K562 (cell line): ENCODE data around the gene HYCC2. TPM values are rescaled to one million over a fixed set of nuclear protein-coding genes. Genes with fewer than 3 reads are reported as not detected.
A peak's percentile ranks its signal among the peaks of the same experiment; 100 is the strongest.

Experiments
- ATAC-seq: fragments of 200-7000 bp; cut with Tn5 transposase; 3 replicates; pipeline ENCODE4 v1.9.1; 2020; ENCODE audit warnings: moderate library complexity
- BruUV-seq: library from RNA; stranded (reverse); fragments of 400-500 nt; replicated peaks from 2 replicates; lab custom pipeline; 2021; lab: Mats Ljungman, UMichigan
- CTCF ChIA-PET: fragments of 300-600 bp; formaldehyde crosslinking; extraction: SDS; loops from one replicate; lab custom pipeline; 2021; ENCODE audit warnings: low intra/inter-chr PET ratio; lab: Yijun Ruan, JAX
- POLR2A ChIA-PET: fragments of 300-600, 350-650 bp; sonication (Branson Sonifier 250); formaldehyde crosslinking; extraction: SDS; loops from one replicate; lab custom pipeline; 2021; ENCODE audit warnings: antibody characterized with exemption, inconsistent platforms; lab: Yijun Ruan, JAX
- DNase-seq, 4 experiments: peaks; one replicate each; pipeline versions ENCODE4 v3.0.0 to v3.0.0-alpha.2; 2011 to 2018; ENCODE audit warnings: low spot score in 3 of 4, mixed read lengths in 3 of 4; ENCODE audit errors: extremely low read depth in 1 of 4
- FAIRE-seq: peaks from 2 replicates; lab custom pipeline; 2011; peaks lifted over from hg19 to GRCh38; lab: Jason Lieb, UNC
- H2AFZ ChIP-seq: 2 replicates; pipeline ENCODE4 v1.6.0; 2011; ENCODE audit warnings: low read depth, low read length, control low read depth, inconsistent platforms
- H3K27ac ChIP-seq: fragments of 200-600 bp; 3 replicates; pipeline ENCODE4 v1.8.0; 2011; ENCODE audit warnings: low read depth, mild to moderate bottlenecking, control low read depth, inconsistent platforms, low read length, moderate library complexity, mixed read lengths; ENCODE audit errors: extremely low read depth
- H3K27me3 ChIP-seq, 2 experiments: fragments of 300-600 bp in 1 of 2; 2 replicates in 1 of 2; 3 replicates in 1 of 2; pipeline versions ENCODE4 v1.6.0 to v1.8.0; 2011; ENCODE audit warnings: inconsistent platforms in 2 of 2, low read length in 2 of 2, mild to moderate bottlenecking in 1 of 2, mixed read lengths in 1 of 2, moderate library complexity in 1 of 2; ENCODE audit not compliant: control insufficient read depth in 2 of 2, insufficient read depth in 2 of 2
- H3K36me3 ChIP-seq: fragments of 300-600 bp; 3 replicates; pipeline ENCODE4 v1.8.0; 2011; ENCODE audit warnings: mild to moderate bottlenecking, low read length, inconsistent platforms; ENCODE audit not compliant: control insufficient read depth, insufficient read depth
- H3K4me1 ChIP-seq, 2 experiments: fragments of 200-600 bp in 1 of 2; replicated peaks in 1 of 2; 2 replicates in 1 of 2; 3 replicates in 1 of 2; pipeline versions ENCODE4 v1.5.1 to v1.8.0; 2011; ENCODE audit warnings: inconsistent platforms in 2 of 2, low read length in 2 of 2, mild to moderate bottlenecking in 1 of 2, mixed read lengths in 1 of 2, moderate library complexity in 1 of 2; ENCODE audit not compliant: control insufficient read depth in 2 of 2, insufficient read depth in 2 of 2
- H3K4me2 ChIP-seq: 2 replicates; pipeline ENCODE4 v1.6.1; 2011; ENCODE audit warnings: low read length, control low read depth, inconsistent platforms, mixed read lengths; ENCODE audit not compliant: insufficient read depth
- H3K4me3 ChIP-seq: fragments of 200-600 bp; sonication (generic), shearing (Covaris generic); 2 replicates; pipeline ENCODE4 v1.5.1; 2016; ENCODE audit warnings: control low read depth, inconsistent platforms
- H3K79me2 ChIP-seq: fragments of 200-600 bp; 3 replicates; pipeline ENCODE4 v1.8.0; 2011; ENCODE audit warnings: low read length, inconsistent platforms; ENCODE audit not compliant: control insufficient read depth, insufficient read depth
- H3K9ac ChIP-seq, 2 experiments: 2 replicates each; pipeline versions ENCODE4 v1.6.0 to v1.6.1; 2011; ENCODE audit warnings: low read depth in 2 of 2, low read length in 2 of 2, control low read depth in 1 of 2, inconsistent platforms in 1 of 2, mild to moderate bottlenecking in 1 of 2, mixed read lengths in 1 of 2; ENCODE audit not compliant: insufficient read depth in 1 of 2
- H3K9me1 ChIP-seq: one replicate; pipeline ENCODE4 v1.6.0; 2011; ENCODE audit warnings: inconsistent platforms, mild to moderate bottlenecking, low read length, moderate library complexity; ENCODE audit not compliant: control insufficient read depth, insufficient read depth
- H3K9me3 ChIP-seq: replicated peaks from 2 replicates; pipeline ENCODE4 v1.5.1; 2011; ENCODE audit warnings: low read depth, low read length, inconsistent platforms; ENCODE audit not compliant: control insufficient read depth, insufficient read depth
- H4K20me1 ChIP-seq: replicated peaks from 2 replicates; pipeline ENCODE4 v1.6.1; 2011; ENCODE audit warnings: low read length, inconsistent platforms, mixed read lengths; ENCODE audit not compliant: control insufficient read depth, insufficient read depth
- ARID1B ChIP-seq: fragments of 450-650 bp; IDR thresholded peaks from 2 replicates; pipeline ENCODE4 v1.6.1; 2016; ENCODE audit warnings: antibody characterized with exemption, mild to moderate bottlenecking, inconsistent platforms
- EGR1 ChIP-seq: fragments of 450-650 bp; conservative IDR thresholded peaks from 2 replicates; pipeline ENCODE4 v1.6.1; 2017; ENCODE audit warnings: mild to moderate bottlenecking
- GTF2F1 ChIP-seq: IDR thresholded peaks from 2 replicates; pipeline ENCODE4 v1.6.1; 2011; ENCODE audit warnings: low read depth, low read length, improper control_type of control experiment
- POLR2B ChIP-seq: fragments of 450-650 bp; IDR thresholded peaks from 2 replicates; pipeline ENCODE4 v1.6.1; 2018; ENCODE audit warnings: low read depth; ENCODE audit not compliant: partially characterized antibody
- PRDM10 ChIP-seq: fragments of 450-650 bp; IDR thresholded peaks from 2 replicates; pipeline ENCODE4 v1.6.1; 2018; ENCODE audit not compliant: partially characterized antibody
- PRPF4 ChIP-seq: fragments of 200-400 bp; formaldehyde crosslinking; IDR thresholded peaks from one replicate; pipeline ENCODE4 v1.6.1; 2017; ENCODE audit warnings: low read length, low read depth, mild to moderate bottlenecking; ENCODE audit not compliant: insufficient read depth, poor library complexity, severe bottlenecking
- SAP30 ChIP-seq: fragments of 200-600 bp; sonication (generic); IDR thresholded peaks from 2 replicates; pipeline ENCODE4 v1.6.1; 2012; ENCODE audit warnings: borderline replicate concordance, low read depth, mild to moderate bottlenecking, moderate library complexity, low read length, control low read depth, inconsistent platforms; ENCODE audit not compliant: insufficient read depth, poor library complexity, severe bottlenecking
- ZBTB7A ChIP-seq: IDR thresholded peaks from 2 replicates; pipeline ENCODE4 v1.6.1; 2011; ENCODE audit warnings: low read depth, mild to moderate bottlenecking, low read length, moderate library complexity, borderline replicate concordance; ENCODE audit not compliant: control insufficient read depth
- WGBS: fragments of 100-300 bp; shearing (Covaris generic); methylation state at CpG from one replicate; pipeline ENCODE4 v1.1.6; 2016; ENCODE audit warnings: low coverage, mixed read lengths; ENCODE audit not compliant: insufficient coverage; ENCODE audit errors: missing lambda C conversion rate; 5-methylcytosine and 5-hydroxymethylcytosine counted together
- in situ Hi-C: fragments of 300-500 bp; cut with MboI; formaldehyde crosslinking; loops from 4 replicates; pipeline ENCODE4 v1.15.0; 2018; ENCODE audit warnings: inconsistent platforms, mixed read lengths
- intact Hi-C: fragments of 100-400 bp; cut with micrococcal nuclease; formaldehyde crosslinking; loops from 2 replicates; pipeline ENCODE4 v1.14.2; 2022
- polyA plus RNA-seq, 8 experiments: library from polyadenylated mRNA; depleted of rRNA in 4 of 8; stranded (reverse) in 5 of 8; unstranded in 3 of 8; fragments of >200 nt; fragmentation: Nextera tagmentation in 2 of 8; fragmentation: Illumina TruSeq in 1 of 8; extraction: Ambion mirVana in 2 of 8; extraction: Trizol in 1 of 8; gene quantifications; 2 replicates each; pipeline versions ENCODE4 v1.2.1 to v1.2.3, GENCODE V29; 2011 to 2014; ENCODE audit warnings: inconsistent platforms in 1 of 8, missing spikeins in 1 of 8
- total RNA-seq, 7 experiments: library from RNA; depleted of rRNA in 6 of 7; stranded (reverse); fragments of >200 nt in 6 of 7; fragmentation: Illumina TruSeq in 2 of 7; extraction: Trizol in 2 of 7; gene quantifications; 2 replicates each; pipeline versions ENCODE4 v1.2.1 to v1.2.3, GENCODE V29; 2011 to 2021; ENCODE audit warnings: low replicate concordance in 1 of 7
- TF ChIP-seq, protein P1 (sequence below), 2 experiments: fragments of 450-650 bp; IDR thresholded peaks; 2 replicates each; pipeline ENCODE4 v1.6.1; 2016
- TF ChIP-seq, protein P2 (sequence below): fragments of 450-650 bp; IDR thresholded peaks from 2 replicates; pipeline ENCODE4 v1.6.1; 2016; ENCODE audit warnings: mild to moderate bottlenecking
- TF ChIP-seq, protein P3 (sequence below): fragments of 450-650 bp; IDR thresholded peaks from 2 replicates; pipeline ENCODE4 v1.6.1; 2016; ENCODE audit warnings: antibody characterized with exemption

Gene HYCC2
- total and polyA plus RNA-seq, 9 of the 15 experiments (the other 6 are each of a cell fraction or from before 2014, with no cell fraction given): 5.4 to 20.0 (median 9.8) TPM

DNA sequence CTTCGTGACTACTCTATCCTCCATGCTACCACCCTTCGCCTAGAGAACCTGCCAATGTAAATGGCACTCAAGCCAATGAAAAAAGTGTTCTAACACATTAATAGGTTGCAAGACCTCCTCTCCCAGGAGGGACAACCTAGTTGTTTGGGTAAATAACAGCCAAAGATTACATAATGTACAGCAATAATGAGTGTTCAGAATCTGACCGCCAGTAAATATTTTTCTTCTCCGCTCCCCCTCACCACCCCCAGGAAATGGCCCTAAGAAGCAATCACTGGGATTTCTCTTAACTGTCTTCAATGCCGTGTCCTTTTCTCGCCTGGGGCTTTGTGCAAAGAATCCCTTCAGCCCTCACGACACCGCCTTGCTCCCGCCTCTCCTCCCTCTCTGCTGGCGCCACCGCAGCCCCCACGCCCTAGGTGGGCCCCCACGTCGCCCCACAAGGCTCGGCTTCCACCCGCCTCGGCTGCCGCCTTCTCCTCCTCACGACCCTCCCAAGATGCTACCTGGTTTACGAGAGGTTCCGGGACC, 458 bp downstream of the HYCC2 start:
- peak overlapping the region; percentile 91 to 92 for H3K9ac ChIP-seq
- WGBS: 0% methylated on average over 6 of the region's 21 CpGs
- BruUV-seq: TSS peak; percentile 63
- peak overlapping the region; percentile 83 for H3K4me3 ChIP-seq
- peak overlapping the region; percentile 91 for H3K4me2 ChIP-seq
- H2AFZ ChIP-seq: peak overlapping the region; percentile 99
- H3K79me2 ChIP-seq: peaks cover 93% of the 10 kb centered on the region
- peaks cover 9% of the 10 kb centered on the region; the same call in 1 of the 3 replicates for H3K36me3 ChIP-seq
- H3K27ac ChIP-seq: peak overlapping the region; percentile 99
- in situ Hi-C loops: loop anchor here (10.0 kb wide), 1 partner anchor 166 kb away; no protein-coding TSS in a partner anchor
- no peaks in the 10 kb centered on the region for H3K9me3 ChIP-seq
- FAIRE-seq (no peak), DNase-seq (peak in 2 of 4 experiments; percentile 51 to 54), ATAC-seq (peak; percentile 69)
- CTCF ChIA-PET: no interaction called here
- H4K20me1 ChIP-seq: peaks cover 4% of the 10 kb centered on the region; the same call in 1 of the 2 replicates
- no peaks in the 10 kb centered on the region for H3K27me3 ChIP-seq
- H3K9me1 ChIP-seq: peaks cover 3% of the 10 kb centered on the region
- intact Hi-C loops: loop anchor here (2.0 to 5.0 kb wide), 2 partner anchors 48 to 161 kb away; no protein-coding TSS in a partner anchor
- H3K4me1 ChIP-seq: peaks cover 4 to 8% of the 10 kb centered on the region in 2 experiments; a peak in 3 of 5 replicates
- POLR2A ChIA-PET: interaction anchor here (0.7 kb wide), 2 partner anchors 46 to 87 kb away, joined by 3 to 5 read pairs; no protein-coding TSS in a partner anchor
- TF ChIP-seq, protein P1, sequence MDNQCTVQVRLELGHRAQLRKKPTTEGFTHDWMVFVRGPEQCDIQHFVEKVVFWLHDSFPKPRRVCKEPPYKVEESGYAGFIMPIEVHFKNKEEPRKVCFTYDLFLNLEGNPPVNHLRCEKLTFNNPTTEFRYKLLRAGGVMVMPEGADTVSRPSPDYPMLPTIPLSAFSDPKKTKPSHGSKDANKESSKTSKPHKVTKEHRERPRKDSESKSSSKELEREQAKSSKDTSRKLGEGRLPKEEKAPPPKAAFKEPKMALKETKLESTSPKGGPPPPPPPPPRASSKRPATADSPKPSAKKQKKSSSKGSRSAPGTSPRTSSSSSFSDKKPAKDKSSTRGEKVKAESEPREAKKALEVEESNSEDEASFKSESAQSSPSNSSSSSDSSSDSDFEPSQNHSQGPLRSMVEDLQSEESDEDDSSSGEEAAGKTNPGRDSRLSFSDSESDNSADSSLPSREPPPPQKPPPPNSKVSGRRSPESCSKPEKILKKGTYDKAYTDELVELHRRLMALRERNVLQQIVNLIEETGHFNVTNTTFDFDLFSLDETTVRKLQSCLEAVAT (IDR thresholded peaks at IDR 0.05): peak in 1 of 2 experiments; percentile 19; a peak in 1 of 4 replicates
- peak; percentile 62 for TF ChIP-seq SAP30
- TF ChIP-seq EGR1: peak; percentile 52
- no peak for TF ChIP-seq PRPF4
- peak; percentile 33 for TF ChIP-seq POLR2B
- peak; percentile 63; the same call in 1 of the 2 replicates for TF ChIP-seq ZBTB7A
- TF ChIP-seq ARID1B: peak; percentile 42
- peak; percentile 57 for TF ChIP-seq PRDM10
- TF ChIP-seq, protein P2, sequence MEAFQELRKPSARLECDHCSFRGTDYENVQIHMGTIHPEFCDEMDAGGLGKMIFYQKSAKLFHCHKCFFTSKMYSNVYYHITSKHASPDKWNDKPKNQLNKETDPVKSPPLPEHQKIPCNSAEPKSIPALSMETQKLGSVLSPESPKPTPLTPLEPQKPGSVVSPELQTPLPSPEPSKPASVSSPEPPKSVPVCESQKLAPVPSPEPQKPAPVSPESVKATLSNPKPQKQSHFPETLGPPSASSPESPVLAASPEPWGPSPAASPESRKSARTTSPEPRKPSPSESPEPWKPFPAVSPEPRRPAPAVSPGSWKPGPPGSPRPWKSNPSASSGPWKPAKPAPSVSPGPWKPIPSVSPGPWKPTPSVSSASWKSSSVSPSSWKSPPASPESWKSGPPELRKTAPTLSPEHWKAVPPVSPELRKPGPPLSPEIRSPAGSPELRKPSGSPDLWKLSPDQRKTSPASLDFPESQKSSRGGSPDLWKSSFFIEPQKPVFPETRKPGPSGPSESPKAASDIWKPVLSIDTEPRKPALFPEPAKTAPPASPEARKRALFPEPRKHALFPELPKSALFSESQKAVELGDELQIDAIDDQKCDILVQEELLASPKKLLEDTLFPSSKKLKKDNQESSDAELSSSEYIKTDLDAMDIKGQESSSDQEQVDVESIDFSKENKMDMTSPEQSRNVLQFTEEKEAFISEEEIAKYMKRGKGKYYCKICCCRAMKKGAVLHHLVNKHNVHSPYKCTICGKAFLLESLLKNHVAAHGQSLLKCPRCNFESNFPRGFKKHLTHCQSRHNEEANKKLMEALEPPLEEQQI: no peak
- 0 out of 2 replicates have a peak, but pooled peaks have one; percentile 7 for TF ChIP-seq GTF2F1
- TF ChIP-seq, protein P3, sequence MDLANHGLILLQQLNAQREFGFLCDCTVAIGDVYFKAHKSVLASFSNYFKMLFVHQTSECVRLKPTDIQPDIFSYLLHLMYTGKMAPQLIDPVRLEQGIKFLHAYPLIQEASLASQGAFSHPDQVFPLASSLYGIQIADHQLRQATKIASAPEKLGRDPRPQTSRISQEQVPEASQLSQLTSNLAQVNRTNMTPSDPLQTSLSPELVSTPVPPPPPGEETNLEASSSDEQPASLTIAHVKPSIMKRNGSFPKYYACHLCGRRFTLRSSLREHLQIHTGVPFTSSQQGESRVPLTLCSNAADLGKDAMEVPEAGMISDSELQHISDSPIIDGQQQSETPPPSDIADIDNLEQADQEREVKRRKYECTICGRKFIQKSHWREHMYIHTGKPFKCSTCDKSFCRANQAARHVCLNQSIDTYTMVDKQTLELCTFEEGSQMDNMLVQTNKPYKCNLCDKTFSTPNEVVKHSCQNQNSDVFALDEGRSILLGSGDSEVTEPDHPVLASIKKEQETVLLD: 0 out of 2 replicates have a peak, but pooled peaks have one; percentile 29
